HG03064 (cell line): ENCODE results near the gene MAP3K10.
"Not testable (repeated sequence)": the region's sequence is repeated elsewhere in the genome, so short reads cannot be mapped to it uniquely, and the experiment has no call there.

Experiments
- ATAC-seq: cut with Tn5 transposase; IDR thresholded peaks from one replicate; pipeline ENCODE4 v1.9.1; 2021; ENCODE audit warnings: low read depth; ENCODE audit not compliant: unreplicated experiment

The MAP3K10 gene

DNA sequence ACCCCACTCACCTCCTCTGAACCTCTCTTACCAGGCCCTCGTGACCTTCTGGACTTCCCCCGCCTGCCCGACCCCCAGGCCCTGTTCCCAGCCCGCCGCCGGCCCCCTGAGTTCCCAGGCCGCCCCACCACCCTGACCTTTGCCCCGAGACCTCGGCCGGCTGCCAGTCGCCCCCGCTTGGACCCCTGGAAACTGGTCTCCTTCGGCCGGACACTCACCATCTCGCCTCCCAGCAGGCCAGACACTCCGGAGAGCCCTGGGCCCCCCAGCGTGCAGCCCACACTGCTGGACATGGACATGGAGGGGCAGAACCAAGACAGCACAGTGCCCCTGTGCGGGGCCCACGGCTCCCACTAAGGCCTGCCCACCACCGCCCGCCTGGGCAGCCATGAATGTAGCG is 23.7 kb downstream of the MAP3K10 start:
- ATAC-seq: no peak

DNA sequence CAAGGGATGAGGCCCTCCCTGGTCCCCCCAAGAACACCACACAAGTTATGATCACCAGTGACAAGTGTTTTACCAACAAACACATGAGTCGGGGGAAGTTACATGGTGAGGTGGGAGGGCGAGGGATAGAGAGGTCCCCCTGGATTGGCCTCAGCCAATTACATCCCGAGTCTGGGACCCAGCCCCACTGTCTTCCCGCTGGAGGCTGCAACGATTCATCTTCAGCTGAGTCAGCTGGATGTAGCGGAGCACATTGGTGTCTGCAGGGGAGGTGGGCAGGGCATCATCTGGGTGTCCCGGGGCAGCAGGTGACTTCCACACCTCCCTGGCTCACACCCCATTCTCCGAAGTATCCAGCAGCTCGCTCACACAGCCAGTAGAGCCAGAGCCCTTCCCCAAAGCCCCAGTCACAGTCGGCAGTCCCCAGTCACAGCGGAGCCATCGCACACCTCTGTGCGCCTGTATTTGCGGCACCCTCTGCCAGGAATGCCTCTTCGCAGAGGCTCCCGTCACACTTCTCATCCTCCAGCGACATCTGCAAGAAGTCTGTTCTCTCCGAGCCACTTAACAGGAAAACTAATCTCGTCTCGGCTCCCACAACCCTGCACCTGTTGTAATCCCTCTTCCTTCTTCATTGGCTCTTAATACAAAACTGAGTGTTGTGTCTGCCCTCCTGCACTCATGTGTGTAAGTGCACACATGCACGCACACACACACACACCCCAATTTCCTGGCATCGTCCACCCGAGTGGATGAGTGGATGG is 25.0 kb downstream of the MAP3K10 start:
- no peak for ATAC-seq

DNA sequence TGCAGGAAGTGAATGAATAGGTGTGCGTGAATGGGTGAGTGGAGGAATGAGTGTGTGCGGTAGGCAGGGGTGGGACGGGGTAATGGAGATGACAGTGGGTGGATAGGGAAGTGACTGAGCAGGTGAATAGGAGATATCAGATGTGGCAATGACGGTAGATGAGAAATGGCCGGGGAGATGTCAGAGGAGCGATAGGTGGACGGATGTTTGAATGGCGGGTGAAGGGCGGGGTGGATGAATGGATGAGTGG is 25.5 kb downstream of the MAP3K10 start:
- ATAC-seq: no peak

DNA sequence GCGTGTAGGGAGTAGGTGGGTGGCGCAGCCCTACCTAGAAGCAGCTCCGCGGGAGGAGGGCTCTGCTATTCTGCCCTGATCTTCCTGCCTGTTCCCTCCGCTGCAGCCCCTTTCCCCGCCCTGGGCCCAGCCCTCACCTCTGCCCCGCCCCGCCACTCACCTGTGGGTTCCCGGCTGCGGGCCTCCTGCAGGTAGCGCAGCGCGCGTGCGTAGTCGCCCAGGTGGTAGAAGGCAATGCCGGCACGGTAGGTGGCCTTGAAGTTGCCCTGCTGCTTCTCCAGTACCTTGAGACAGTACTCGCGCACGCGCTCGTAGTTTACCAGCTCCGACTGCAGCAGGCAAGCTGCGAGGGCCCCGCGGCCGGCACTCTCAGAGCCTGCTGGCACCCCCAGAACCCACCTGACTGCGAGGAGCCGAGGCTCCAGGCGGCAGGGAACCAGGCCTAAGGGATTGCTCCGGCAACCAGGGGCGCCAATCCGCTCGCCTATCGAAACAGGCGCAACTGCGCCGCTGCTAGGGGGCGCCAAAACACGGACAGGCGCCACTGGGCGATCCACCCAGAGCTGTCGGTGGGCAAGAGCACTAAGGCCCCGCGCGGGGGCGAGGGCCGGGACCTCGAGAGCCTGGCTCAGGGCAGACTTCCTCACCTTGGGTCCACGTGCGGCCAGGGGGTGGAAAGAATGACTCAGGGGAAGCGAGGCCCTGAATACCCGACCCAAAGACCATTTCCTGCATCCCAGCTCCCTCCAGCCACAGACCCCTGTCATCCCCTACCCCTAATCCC is 26.0 kb downstream of the MAP3K10 start:
- ATAC-seq: no peak

DNA sequence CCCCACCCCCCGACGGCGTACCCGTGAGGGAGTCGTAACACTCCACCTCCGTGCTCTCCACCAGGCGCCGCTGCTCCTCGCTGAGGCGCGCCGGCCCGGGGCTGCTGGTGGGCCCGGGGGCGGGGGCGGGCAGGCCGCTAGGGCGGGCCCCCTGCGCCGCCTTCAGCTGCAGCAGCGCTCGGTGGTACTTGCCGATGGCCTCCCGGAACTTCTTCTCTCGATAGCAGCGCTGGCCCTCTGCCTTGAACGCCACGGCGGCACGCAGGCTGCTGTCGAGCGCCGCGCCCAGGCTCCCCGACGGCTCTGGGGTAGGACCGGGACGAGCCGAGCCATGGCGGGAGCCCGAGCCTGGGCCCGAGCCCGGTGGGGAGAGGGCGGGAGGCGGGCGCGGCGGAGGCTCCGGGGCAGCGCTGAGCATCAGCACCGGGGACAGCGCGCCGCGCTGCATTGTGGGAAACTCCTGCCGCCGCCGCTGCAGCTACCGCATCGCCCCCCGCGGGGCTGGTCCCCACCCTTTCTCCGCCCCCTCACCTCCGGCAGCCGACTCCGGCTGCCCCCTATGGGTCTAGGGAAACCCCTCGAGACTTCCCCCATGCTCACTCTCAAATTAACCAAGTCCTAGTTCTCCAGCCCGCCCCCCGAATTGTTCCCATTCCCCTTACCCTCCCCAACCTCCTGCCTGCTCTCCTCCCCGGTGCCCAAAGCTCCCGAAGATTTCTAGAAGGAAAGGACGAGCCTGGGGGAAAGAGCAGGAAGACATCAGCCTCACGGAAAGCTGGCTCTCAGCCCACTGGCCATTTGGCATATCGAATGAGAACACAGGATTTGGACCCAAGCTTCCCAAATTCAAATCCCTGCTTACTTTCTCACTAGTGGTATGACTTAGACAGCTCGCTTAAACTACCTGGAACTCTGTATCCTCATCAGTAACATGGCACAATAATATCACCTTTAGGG is 27.0 kb downstream of the MAP3K10 start, which contains the start of gene TTC9B:
TTC9B (minus strand) TSS at position 451 of the 957 bp plus-strand sequence; CDS start at position 448, 3 bp downstream.
- no peak for ATAC-seq

DNA sequence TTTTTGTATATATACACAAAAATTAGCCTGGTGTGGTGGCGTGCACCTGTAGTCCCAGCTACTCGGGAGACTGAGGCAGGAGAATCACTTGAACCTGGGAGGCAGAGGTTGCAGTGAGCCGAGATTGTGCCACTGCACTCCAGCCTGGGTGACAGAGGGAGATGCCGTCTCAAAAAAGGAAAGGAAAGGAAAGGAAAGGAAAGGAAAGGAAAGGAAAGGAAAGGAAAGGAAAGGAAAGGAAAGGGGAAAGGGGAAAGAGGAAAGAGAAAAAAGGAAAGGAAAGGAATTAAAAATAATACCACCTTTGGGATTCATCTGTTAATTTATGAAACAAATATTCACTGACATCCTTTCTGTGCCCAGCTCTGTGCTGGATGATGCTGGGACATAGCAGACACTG is 27.8 kb downstream of the MAP3K10 start:
- ATAC-seq: not testable (repeated sequence)

DNA sequence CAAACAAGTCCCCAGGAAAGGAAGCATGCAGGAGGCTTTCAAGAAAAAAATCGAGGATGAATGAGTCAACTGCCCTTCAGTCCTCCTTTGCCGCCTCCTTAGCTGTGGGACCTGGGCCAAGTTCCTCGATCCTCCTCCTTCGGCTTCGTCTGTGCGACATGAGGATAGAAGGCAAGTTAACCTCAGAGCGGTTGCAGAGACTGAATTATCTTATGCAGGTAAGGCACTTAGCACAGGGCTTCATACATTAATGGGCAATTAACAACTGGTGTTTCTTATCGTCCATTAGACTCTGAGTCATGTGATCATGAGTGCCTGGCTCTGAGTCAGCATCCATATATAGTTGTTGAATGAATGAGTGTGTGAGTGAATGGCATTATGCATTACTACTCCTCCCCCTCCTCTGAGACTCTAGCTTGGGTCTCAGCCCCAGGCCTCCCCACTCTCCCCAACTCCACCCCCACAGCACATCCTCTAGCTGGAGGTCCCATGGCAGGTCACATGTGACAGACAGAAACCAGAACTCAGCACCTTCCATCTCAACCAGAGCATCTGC is 28.6 kb downstream of the MAP3K10 start:
- no peak for ATAC-seq

DNA sequence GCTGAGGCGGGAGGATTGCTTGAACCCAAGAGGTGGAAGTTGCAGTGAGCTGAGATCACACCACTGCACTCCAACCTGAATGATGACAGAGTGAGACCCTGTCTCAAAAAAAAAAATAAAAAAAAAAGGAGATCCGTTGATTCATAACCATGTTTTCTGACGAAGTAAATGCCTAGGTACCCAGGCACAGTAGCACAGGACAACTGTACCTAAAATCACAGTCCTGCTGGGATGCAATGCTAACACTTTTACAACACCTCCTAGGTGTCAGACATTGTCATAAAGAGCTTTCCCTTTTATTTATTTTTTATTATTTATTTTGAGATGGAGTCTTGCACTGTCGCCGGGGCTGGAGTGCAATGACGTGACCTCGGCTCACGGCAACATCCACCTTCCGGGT is 29.4 kb downstream of the MAP3K10 start:
- no peak for ATAC-seq

DNA sequence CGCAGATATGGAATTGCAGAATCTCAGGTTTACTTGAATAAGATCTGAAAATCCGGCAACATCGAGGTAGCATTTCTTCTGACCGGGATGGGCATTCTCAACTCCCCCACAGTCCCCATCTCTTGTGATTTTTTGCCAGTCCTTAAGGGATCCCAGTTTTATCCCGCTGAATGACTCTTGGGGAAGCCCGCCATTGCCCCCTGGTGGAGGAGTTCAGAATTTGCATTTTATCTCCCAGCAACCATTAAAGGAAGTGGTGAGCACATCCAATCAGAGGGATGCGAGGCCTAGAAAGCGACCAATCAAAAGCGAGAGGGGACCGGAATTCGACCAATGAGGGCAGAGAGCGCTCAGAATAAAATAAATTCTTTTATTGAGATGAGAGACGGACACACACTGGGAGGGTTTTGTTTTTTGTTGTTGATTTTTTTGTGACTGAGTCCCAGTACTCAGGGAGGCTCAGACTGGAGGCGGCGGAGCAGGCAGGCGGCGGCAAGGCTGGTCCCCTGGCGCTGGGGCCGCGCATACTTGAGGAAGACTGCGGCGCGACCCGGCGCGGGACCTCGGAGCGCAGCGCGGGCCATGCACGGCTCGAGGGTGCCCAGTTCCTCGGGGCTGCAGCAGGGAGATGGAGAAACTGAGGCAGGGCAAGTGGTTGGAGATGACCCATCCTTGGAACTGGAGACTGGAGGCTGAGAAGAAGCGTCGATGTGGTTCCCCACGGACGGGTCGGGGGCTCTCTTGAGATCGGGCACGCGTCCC is 30.8 kb downstream of the MAP3K10 start:
- no peak for ATAC-seq

DNA sequence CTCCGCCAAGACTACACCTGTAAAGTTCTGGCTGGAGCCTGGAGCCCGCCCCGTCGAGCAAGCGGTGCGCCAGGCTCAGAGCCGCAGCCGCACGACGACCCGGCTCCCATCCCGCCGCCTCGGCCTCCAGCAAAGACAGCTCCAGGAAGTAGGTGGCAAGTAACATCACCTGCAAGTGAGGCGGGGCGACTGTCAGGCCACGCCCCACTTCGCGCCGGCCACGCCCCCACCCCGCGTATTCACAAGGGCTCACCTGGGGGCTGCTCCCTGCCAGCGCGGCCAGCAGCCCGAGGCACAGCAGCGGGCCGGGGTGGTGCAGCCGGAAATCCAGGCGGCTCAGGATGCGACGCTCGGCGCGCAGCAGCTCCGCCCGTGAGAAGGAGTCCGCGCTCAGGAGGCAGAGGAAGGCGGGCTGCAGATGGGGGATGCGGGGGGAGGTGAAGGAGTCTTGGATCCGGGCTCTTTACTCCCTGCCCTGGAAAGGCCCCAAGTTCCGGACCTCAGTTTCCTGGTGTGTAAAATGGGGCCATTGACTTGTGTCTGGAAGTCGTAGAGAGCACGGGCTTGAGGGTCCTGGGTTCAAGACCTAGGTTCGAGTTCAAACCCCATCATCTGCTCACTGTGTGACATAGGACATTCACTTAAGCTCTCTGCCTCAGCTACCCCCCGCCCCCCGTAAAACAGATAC is 32.1 kb downstream of the MAP3K10 start:
- no peak for ATAC-seq

DNA sequence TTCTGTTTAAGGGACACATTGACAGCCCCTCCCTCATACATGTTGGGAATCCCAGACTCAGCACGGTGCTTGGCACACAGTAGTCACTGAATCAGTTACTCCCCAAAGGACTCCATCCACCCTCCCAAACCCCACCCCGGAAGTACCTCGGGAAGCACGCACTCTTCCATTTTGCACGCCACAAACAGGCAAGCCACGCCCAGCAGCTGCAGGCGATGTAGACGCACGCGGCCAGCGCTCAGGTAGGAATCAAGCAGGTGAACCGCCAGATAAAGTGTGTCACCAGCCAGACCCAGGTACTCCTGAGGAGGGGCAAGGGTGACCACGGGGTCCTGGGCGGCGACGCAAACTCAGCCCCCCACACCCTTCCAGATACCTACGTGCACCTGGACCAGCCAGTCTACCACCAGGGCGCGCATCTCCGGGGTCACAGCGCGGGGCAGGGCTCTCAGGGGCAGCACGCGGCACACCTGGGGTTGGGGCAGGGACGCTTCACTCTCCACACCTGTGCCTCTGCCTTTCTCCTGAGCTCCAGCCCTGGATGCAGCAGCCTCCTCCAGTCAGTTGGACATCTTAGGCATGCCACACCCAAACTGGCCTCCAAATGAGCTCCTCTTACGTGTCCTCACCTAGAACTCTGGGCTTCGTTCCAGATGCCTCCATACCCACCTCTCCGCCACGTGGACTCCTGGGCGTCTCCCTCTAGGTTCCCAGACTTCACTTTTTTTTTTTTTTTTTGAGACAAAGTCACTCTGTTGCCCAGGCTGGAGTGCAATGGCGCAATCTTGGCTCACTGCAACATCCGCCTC is 33.3 kb downstream of the MAP3K10 start:
- no peak for ATAC-seq

DNA sequence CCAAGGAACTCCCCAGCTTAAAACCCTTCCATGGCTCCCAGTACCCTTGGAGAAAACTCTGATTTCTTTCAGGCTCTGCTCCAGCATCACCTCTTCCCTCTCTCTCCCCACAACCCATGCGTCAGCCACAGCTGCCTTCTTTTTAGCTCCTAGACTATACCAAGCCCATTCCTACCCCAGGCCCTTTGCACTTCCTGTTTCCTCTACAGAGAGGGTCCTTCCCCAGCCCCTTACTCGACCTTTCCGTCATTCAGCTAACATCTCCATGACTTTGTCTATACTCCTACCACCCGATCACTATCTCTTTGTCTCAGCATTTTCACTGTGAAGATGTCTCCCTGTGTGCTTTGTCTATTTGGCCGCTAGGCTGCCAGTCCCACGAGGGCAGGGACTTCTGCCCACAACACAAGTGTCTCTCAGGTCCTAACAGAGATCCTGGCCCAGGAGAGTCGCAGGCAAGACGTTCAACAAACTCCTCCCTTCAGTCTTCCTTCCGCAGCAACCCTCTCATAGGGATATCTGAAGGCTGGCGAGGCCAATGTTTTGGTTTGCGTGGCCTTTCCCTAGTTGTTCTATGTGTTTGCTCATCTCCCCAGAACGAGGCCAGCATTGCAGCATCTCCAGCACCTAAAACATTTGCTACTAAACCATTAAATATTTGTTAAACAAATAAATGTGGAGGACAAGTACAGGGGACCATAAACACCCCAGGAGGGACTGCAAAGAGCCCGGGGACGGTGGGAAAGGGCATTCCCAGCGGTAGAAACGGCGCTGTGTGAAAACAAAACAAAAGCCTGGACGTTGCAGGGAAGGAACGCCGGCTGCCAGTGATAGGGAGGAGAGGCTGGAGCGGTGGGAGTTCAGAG is 34.4 kb downstream of the MAP3K10 start:
- no peak for ATAC-seq

DNA sequence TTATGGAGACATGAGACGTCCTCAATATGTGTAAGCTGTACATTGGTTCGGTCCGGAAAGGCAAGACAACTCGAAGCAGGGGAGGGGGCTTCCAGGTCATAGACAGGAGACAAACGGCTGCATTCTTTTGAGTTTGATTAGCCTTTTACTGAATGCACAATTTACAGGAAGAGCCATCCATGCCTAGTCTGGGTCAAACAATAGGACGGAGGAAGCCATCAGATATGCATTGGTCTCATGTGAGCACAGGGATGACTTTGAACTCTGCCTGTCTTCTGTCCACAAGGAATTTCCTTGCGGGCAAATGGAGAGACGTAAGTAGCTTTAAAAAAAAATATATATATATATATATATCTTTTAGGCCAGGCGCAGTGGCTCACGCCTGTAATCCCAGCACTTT is 37.1 kb downstream of the MAP3K10 start:
- no peak for ATAC-seq

DNA sequence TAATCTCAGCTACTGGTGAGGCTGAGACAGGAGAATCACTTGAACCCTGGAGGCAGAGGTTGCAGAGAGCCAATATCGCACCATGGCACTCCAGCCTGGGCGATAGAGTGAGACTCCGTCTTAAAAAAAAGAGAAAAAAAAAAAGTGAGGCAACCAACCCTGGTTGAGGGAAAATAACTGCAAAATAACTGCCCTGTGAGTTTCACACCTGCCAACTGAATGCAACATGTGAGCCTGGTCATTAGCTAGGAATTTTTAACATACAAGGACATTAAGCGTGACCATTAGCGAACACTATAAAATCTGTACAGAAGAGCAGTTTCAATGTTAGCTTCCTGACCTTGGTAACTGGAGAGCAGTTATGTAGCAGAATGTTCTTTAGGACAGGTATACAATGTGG is 37.6 kb downstream of the MAP3K10 start:
- ATAC-seq: no peak

DNA sequence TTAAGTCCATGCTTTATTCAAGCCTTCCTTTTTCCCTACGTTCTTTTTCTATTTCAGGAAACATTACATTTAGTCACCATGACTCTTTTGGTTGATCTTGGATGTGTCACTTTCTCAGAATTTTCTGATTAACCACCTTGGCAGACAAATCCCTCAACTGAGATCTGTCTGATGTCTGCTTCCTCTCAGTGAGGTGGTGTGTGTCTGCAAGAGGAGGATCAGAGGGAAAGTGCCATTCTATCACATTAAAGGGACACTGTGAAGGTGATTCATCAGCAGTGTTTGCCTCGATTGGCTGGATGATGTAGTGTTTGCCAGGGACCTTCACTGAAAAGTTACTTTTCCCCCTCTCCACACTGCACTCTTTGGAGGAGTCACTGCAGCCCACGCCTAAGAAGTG is 38.3 kb downstream of the MAP3K10 start:
- ATAC-seq: no peak

DNA sequence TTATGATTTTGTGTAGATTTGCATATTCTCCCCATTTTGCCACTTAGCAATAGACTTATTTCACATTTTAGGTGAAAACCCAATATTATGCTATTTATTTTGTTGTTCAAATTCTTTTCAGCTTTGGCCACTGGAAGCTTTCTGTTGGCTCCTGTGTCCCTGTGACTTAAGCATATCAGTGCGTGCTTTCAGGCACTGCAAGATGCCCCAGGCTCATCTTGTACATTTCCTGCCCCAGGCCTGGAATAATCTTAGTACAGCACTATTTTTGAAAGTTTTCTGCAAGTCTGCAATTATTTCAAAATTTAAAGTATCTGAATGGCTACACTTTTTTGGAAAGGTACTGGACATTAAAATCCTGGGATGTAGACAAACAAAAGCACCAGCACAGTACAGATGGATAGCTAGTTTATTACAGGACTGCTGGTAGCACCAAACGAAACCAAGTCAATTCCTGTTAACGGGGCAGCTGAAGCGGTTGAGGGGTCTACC is 38.7 kb downstream of the MAP3K10 start:
- no peak for ATAC-seq

DNA sequence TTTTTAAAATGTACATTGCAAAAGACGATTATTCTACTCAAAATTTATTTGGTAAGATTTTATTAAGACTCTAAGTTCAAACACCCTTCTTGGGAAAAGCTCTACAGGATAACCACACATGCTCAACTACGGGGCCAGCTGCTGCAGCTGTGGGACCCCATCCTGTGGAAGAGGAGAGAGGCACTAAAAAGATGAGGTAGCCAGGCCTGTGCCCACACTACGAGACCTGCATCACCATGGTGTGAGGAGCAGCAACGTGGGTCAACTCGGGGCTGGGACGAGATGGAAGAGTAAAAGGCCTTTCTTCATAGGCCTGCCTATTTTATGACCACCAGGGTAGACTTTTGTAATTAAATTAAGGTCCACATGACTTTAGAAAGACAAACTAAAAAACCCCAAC is 39.8 kb downstream of the MAP3K10 start:
- ATAC-seq: no peak
